SK-N-SH (cell line): ENCODE measurements around the gene CAMKMT. TPM values are rescaled to one million over a fixed set of nuclear protein-coding genes. Genes with fewer than 3 reads are reported as not detected.

ENCODE experiments used
- CTCF ChIA-PET: fragments of 300-600, 350-600 bp; formaldehyde crosslinking; extraction: SDS; loops from one replicate; lab custom pipeline; 2021; lab: Yijun Ruan, JAX
- POLR2A ChIA-PET: fragments of 350-600 bp; sonication (Branson Sonifier 250); formaldehyde crosslinking; extraction: SDS; loops from one replicate; lab custom pipeline; 2020; ENCODE audit warnings: antibody characterized with exemption, inconsistent platforms; lab: Yijun Ruan, JAX
- DNase-seq: peaks from one replicate; pipeline ENCODE4 v3.0.0; 2012
- H2AFZ ChIP-seq: fragments of 200-600 bp; sonication (generic); 2 replicates; pipeline ENCODE4 v1.8.1; 2016; ENCODE audit warnings: antibody characterized with exemption, mild to moderate bottlenecking, low read depth
- H3F3A ChIP-seq: fragments of 200-600 bp; sonication (generic); replicated peaks from 2 replicates; pipeline ENCODE3; 2016; ENCODE audit warnings: antibody characterized with exemption, mild to moderate bottlenecking; ENCODE audit not compliant: insufficient read depth
- H3K27ac ChIP-seq, 2 experiments: fragments of 200-500 bp in 1 of 2; fragments of 200-600 bp in 1 of 2; sonication (Bioruptor generic) in 1 of 2; sonication (generic), shearing (Covaris generic) in 1 of 2; 2 replicates each; pipeline versions ENCODE4 v1.5.1 to v1.6.1; 2014 to 2016; ENCODE audit warnings: low read depth in 2 of 2, inconsistent platforms in 1 of 2, low read length in 1 of 2, mild to moderate bottlenecking in 1 of 2, mixed read lengths in 1 of 2
- H3K27me3 ChIP-seq: fragments of 200-600 bp; sonication (generic), shearing (Covaris generic); 2 replicates; pipeline ENCODE4 v1.6.1; 2016; ENCODE audit warnings: mixed run types; ENCODE audit not compliant: insufficient read depth
- H3K36me3 ChIP-seq, 2 experiments: fragments of 200-500 bp in 1 of 2; fragments of 200-600 bp in 1 of 2; sonication (Bioruptor generic) in 1 of 2; sonication (generic) in 1 of 2; replicated peaks in 1 of 2; 2 replicates each; pipeline versions ENCODE3 to v1.5.1; 2014 to 2016; ENCODE audit warnings: low read length in 1 of 2, mild to moderate bottlenecking in 1 of 2; ENCODE audit not compliant: insufficient read depth in 2 of 2, control insufficient read depth in 1 of 2
- H3K4me1 ChIP-seq, 2 experiments: fragments of 200-500 bp in 1 of 2; fragments of 200-600 bp in 1 of 2; sonication (Bioruptor generic) in 1 of 2; sonication (generic), shearing (Covaris generic) in 1 of 2; 2 replicates each; pipeline versions ENCODE4 v1.5.1 to v1.6.1; 2014 to 2016; ENCODE audit warnings: low read depth in 1 of 2, low read length in 1 of 2, mixed run types in 1 of 2; ENCODE audit not compliant: insufficient read depth in 2 of 2, control insufficient read depth in 1 of 2
- H3K4me2 ChIP-seq: fragments of 200-600 bp; sonication (generic), shearing (Covaris generic); 2 replicates; pipeline ENCODE4 v1.6.1; 2017; ENCODE audit warnings: mixed run types
- H3K4me3 ChIP-seq, 2 experiments: fragments of 200-500 bp in 1 of 2; fragments of 200-600 bp in 1 of 2; sonication (Bioruptor generic) in 1 of 2; sonication (generic), shearing (Covaris generic) in 1 of 2; 2 replicates each; pipeline versions ENCODE4 v1.5.1 to v1.8.1; 2014 to 2016; ENCODE audit warnings: low read depth in 2 of 2, inconsistent platforms in 1 of 2, low read length in 1 of 2, mild to moderate bottlenecking in 1 of 2, mixed read lengths in 1 of 2, moderate library complexity in 1 of 2
- H3K79me2 ChIP-seq: fragments of 200-600 bp; sonication (generic); 2 replicates; pipeline ENCODE4 v1.8.1; 2017; ENCODE audit warnings: mild to moderate bottlenecking; ENCODE audit not compliant: insufficient read depth
- H3K9ac ChIP-seq: fragments of 200-600 bp; sonication (generic); 2 replicates; pipeline ENCODE4 v1.6.1; 2017; ENCODE audit warnings: mixed run types
- H3K9me2 ChIP-seq: fragments of 200-600 bp; sonication (generic); 2 replicates; pipeline ENCODE4 v1.6.1; 2017; ENCODE audit warnings: mixed run types
- H3K9me3 ChIP-seq: fragments of 200-600 bp; sonication (generic); 2 replicates; pipeline ENCODE4 v1.6.1; 2017; ENCODE audit warnings: mixed run types, mild to moderate bottlenecking, moderate library complexity
- H4K20me1 ChIP-seq: fragments of 200-600 bp; sonication (generic); 2 replicates; pipeline ENCODE4 v1.6.1; 2017; ENCODE audit warnings: mild to moderate bottlenecking, mixed run types; ENCODE audit not compliant: insufficient read depth
- ELF1 ChIP-seq: IDR thresholded peaks from 2 replicates; pipeline ENCODE4 v1.4.0; 2012
- EP300 ChIP-seq, 2 experiments: IDR thresholded peaks; 2 replicates each; pipeline versions ENCODE4 v1.4.0 to v1.6.1; 2012; ENCODE audit warnings: borderline replicate concordance in 1 of 2, low read depth in 1 of 2, low read length in 1 of 2
- FOSL2 ChIP-seq: IDR thresholded peaks from 2 replicates; pipeline ENCODE4 v1.4.0; 2012; ENCODE audit warnings: low read depth, mild to moderate bottlenecking, moderate library complexity, borderline replicate concordance
- MXI1 ChIP-seq: IDR thresholded peaks from 2 replicates; pipeline ENCODE4 v1.6.1; 2012; ENCODE audit warnings: mild to moderate bottlenecking, low read depth, low read length, improper control_type of control experiment
- NFIC ChIP-seq: IDR thresholded peaks from 2 replicates; pipeline ENCODE4 v1.4.0; 2012; ENCODE audit warnings: borderline replicate concordance
- NRF1 ChIP-seq: IDR thresholded peaks from 2 replicates; pipeline ENCODE4 v1.6.1; 2012; ENCODE audit warnings: low read depth, mild to moderate bottlenecking, low read length
- POLR2AphosphoS5 ChIP-seq: IDR thresholded peaks from 2 replicates; pipeline ENCODE4 v1.6.1; 2012; ENCODE audit warnings: low read depth, low read length
- RAD21 ChIP-seq: IDR thresholded peaks from 2 replicates; pipeline ENCODE4 v1.6.1; 2012; ENCODE audit warnings: mild to moderate bottlenecking, low read length
- RCOR1 ChIP-seq: fragments of 150-350 bp; IDR thresholded peaks from 2 replicates; pipeline ENCODE4 v1.6.1; 2017; ENCODE audit warnings: antibody characterized with exemption, low read length
- RFX5 ChIP-seq: IDR thresholded peaks from 2 replicates; pipeline ENCODE4 v1.6.1; 2012; ENCODE audit warnings: mild to moderate bottlenecking, improper control_type of control experiment, low read length
- TAF1 ChIP-seq: IDR thresholded peaks from 2 replicates; pipeline ENCODE4 v1.6.1; 2012; ENCODE audit warnings: low read depth, mild to moderate bottlenecking, low read length, moderate library complexity, borderline replicate concordance
- TCF12 ChIP-seq: IDR thresholded peaks from 2 replicates; pipeline ENCODE4 v1.4.0; 2012
- YY1 ChIP-seq: IDR thresholded peaks from 2 replicates; pipeline ENCODE4 v1.4.0; 2012; ENCODE audit warnings: low read depth, mild to moderate bottlenecking
- WGBS: methylation state at CpG from one replicate; pipeline ENCODE4 v1.1.6; 2017; ENCODE audit warnings: low lambda C conversion rate; 5-methylcytosine and 5-hydroxymethylcytosine counted together
- polyA plus RNA-seq, 3 experiments: library from polyadenylated mRNA; depleted of rRNA; stranded (reverse); fragments of >200 nt; gene quantifications; 2 replicates each; pipeline ENCODE4 v1.2.3, GENCODE V29; 2012
- TF ChIP-seq, protein P1 (sequence below): IDR thresholded peaks from 2 replicates; pipeline ENCODE4 v1.4.0; 2012; ENCODE audit warnings: low read depth, borderline replicate concordance

Gene CAMKMT
- polyA plus RNA-seq, 1 of the 3 experiments (the other 2 are of a cell fraction), result 5.9 TPM

DNA sequence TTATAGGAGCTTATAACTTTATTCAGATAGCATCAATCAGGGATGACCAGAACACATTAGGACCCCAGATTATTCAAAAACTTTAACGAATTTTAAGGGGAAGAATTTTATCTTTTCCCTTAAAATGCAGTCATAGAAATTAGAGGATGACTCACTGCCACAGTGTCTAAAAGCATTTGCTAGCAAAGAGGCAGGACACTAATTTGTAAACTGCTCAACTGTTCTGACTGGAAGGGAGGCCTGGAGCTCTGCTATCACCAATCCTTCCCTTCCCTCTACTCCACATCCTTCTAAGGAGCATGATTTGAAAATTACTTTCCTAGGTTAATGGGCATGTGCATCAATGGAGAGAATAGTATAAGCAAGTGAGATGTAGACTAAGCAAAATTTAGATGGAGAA lies 40.9 kb upstream of the CAMKMT start:
- WGBS, result 13% methylated on average over 1 of the region's 1 CpG
- H3K9me3 ChIP-seq, result no peaks in the 10 kb centered on the region
- ChIA-PET CTCF (interaction anchor here (0.6 kb wide), 1 partner anchor 443 kb away, joined by 3 read pairs; no protein-coding TSS in a partner anchor), POLR2A (no interaction called here)
- H3F3A ChIP-seq, result peaks cover 8% of the 10 kb centered on the region
- no peak for DNase-seq
- H3K4me3 ChIP-seq, result no peak overlapping the region
- no peaks in the 10 kb centered on the region for H3K79me2 ChIP-seq
- H3K27ac ChIP-seq, result no peak overlapping the region
- TF ChIP-seq YY1 (no peak), FOSL2 (peak; percentile 32; the same call in 1 of the 2 replicates), TCF12 (peak; percentile 25; the same call in 1 of the 2 replicates)
- peaks cover 69 to 71% of the 10 kb centered on the region in 2 experiments for H3K36me3 ChIP-seq
- H2AFZ ChIP-seq, result no peak overlapping the region
- no peak overlapping the region for H3K9ac ChIP-seq
- H3K4me1 ChIP-seq, result peaks cover 0 to 3% of the 10 kb centered on the region in 2 experiments; a peak in 1 of 4 replicates
- H4K20me1 ChIP-seq, result no peaks in the 10 kb centered on the region
- H3K9me2 ChIP-seq, result no peaks in the 10 kb centered on the region
- H3K4me2 ChIP-seq, result no peak overlapping the region
- no peaks in the 10 kb centered on the region for H3K27me3 ChIP-seq

DNA sequence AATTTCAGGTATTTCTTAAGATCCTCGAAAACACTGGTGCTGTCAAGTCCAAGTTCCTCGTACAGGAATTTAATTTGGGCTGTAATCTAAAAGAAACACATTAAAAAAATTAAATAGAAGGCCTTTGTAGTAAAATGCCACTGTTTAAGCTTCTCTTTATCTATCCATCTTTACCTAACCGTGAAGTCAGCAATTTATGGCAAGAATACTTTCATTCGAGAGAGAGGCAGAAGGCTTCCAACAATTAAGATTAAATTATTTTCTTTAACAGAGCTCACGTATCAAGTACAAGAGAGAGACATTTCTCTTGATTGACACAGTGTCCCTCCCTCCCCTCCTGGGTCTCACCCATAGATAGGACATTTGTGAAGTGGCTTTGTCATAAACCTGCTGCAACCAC lies 40.4 kb upstream of the CAMKMT start:
- no peak for DNase-seq
- H3K4me3 ChIP-seq, result no peak overlapping the region
- no peaks in the 10 kb centered on the region for H3K9me3 ChIP-seq
- no peak overlapping the region for H3K4me2 ChIP-seq
- ChIA-PET POLR2A (no interaction called here), CTCF (no interaction called here)
- 77% methylated on average over 5 of the region's 5 CpGs for WGBS
- H3K9ac ChIP-seq, result no peak overlapping the region
- peaks cover 8% of the 10 kb centered on the region for H3F3A ChIP-seq
- no peaks in the 10 kb centered on the region for H3K79me2 ChIP-seq
- no peaks in the 10 kb centered on the region for H4K20me1 ChIP-seq
- peaks cover 68 to 69% of the 10 kb centered on the region in 2 experiments for H3K36me3 ChIP-seq
- H2AFZ ChIP-seq, result no peak overlapping the region
- TF ChIP-seq NRF1 (no peak), ELF1 (no peak), EP300 (IDR thresholded peaks at IDR 0.05; ENCODE audit: borderline replicate concordance in 1 of 2, low read depth in 1 of 2, low read length in 1 of 2) (no peak), NFIC (no peak), TCF12 (no peak), RCOR1 (no peak), TAF1 (no peak), RAD21 (no peak), YY1 (no peak), RFX5 (no peak), POLR2AphosphoS5 (no peak), MXI1 (no peak)
- TF ChIP-seq, protein P1, sequence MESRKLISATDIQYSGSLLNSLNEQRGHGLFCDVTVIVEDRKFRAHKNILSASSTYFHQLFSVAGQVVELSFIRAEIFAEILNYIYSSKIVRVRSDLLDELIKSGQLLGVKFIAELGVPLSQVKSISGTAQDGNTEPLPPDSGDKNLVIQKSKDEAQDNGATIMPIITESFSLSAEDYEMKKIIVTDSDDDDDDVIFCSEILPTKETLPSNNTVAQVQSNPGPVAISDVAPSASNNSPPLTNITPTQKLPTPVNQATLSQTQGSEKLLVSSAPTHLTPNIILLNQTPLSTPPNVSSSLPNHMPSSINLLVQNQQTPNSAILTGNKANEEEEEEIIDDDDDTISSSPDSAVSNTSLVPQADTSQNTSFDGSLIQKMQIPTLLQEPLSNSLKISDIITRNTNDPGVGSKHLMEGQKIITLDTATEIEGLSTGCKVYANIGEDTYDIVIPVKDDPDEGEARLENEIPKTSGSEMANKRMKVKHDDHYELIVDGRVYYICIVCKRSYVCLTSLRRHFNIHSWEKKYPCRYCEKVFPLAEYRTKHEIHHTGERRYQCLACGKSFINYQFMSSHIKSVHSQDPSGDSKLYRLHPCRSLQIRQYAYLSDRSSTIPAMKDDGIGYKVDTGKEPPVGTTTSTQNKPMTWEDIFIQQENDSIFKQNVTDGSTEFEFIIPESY, result no peak
- H3K9me2 ChIP-seq, result no peaks in the 10 kb centered on the region
- no peaks in the 10 kb centered on the region for H3K27me3 ChIP-seq
- peaks cover 0 to 3% of the 10 kb centered on the region in 2 experiments; a peak in 1 of 4 replicates for H3K4me1 ChIP-seq
- no peak overlapping the region for H3K27ac ChIP-seq
